Lung (tissue), 12 donors: ENCODE data around the gene ATP6V0D1. TPM values are rescaled to one million over a fixed set of nuclear protein-coding genes. Genes with fewer than 3 reads are reported as not detected.
A peak's percentile ranks its signal among the peaks of the same experiment; 100 is the strongest.

Source experiments
- ATAC-seq: fragments of 200-7000 bp; cut with Tn5 transposase; one replicate; pipeline ENCODE4 v1.9.1; 2020; ENCODE audit warnings: moderate number of reproducible peaks; ENCODE audit not compliant: insufficient read depth, low FRiP score
- DNase-seq, 3 donors: peaks; one replicate each; pipeline ENCODE4 v3.0.0-alpha.2; 2013 to 2017
- H3K27ac ChIP-seq, 2 donors: one replicate each; pipeline ENCODE4 v1.5.1; 2013; ENCODE audit warnings: mild to moderate bottlenecking in 2 of 2, moderate library complexity in 2 of 2, control low read depth in 1 of 2, inconsistent platforms in 1 of 2, low read depth in 1 of 2, low read length in 1 of 2
- H3K27me3 ChIP-seq, 3 donors: one replicate each; pipeline ENCODE4 v1.5.1; 2013; ENCODE audit warnings: low read length in 2 of 3; ENCODE audit not compliant: control insufficient read depth in 3 of 3, insufficient read depth in 3 of 3
- H3K36me3 ChIP-seq, 4 donors: one replicate each; pipeline ENCODE4 v1.5.1; 2013; ENCODE audit warnings: low read length in 4 of 4, mild to moderate bottlenecking in 1 of 4, moderate library complexity in 1 of 4; ENCODE audit not compliant: control insufficient read depth in 4 of 4, insufficient read depth in 4 of 4
- H3K4me1 ChIP-seq, 5 donors: one replicate each; pipeline ENCODE4 v1.5.1; 2013; ENCODE audit warnings: low read length in 5 of 5, mild to moderate bottlenecking in 2 of 5, moderate library complexity in 1 of 5; ENCODE audit not compliant: control insufficient read depth in 5 of 5, insufficient read depth in 5 of 5
- H3K4me3 ChIP-seq: one replicate; pipeline ENCODE4 v1.5.1; 2013; ENCODE audit warnings: mild to moderate bottlenecking, control low read depth, moderate library complexity
- H3K9ac ChIP-seq, 2 donors: one replicate each; pipeline ENCODE4 v1.5.1; 2013; ENCODE audit warnings: low read length in 2 of 2, control low read depth in 1 of 2; ENCODE audit not compliant: insufficient read depth in 1 of 2
- H3K9me3 ChIP-seq, 4 donors: one replicate each; pipeline ENCODE4 v1.5.1; 2013; ENCODE audit warnings: low read length in 3 of 4, mild to moderate bottlenecking in 1 of 4, moderate library complexity in 1 of 4; ENCODE audit not compliant: control insufficient read depth in 4 of 4, insufficient read depth in 3 of 4
- WGBS, 2 donors: extraction: QIAGEN DNeasy Blood & Tissue Kit; methylation state at CpG; one replicate each; pipeline ENCODE4 v1.1.7; 2013; 5-methylcytosine and 5-hydroxymethylcytosine counted together
- polyA plus RNA-seq, 2 donors: library from polyadenylated mRNA; stranded (reverse); fragments of 200-250 nt; gene quantifications; one replicate each; pipeline ENCODE4 v1.2.1, GENCODE V29; 2013
- total RNA-seq, 2 donors: library from RNA; depleted of rRNA in 1 of 2; stranded (reverse); fragments of >200 nt in 1 of 2; gene quantifications; one replicate each; pipeline ENCODE4 v1.2.1, GENCODE V29; 2014 to 2021
- TF ChIP-seq, protein P1 (sequence below): IDR thresholded peaks from 2 replicates; pipeline ENCODE4 v1.5.1; 2012; ENCODE audit warnings: mild to moderate bottlenecking; ENCODE audit errors: control extremely low read depth, extremely low read depth
- donor health status: control.
- donor health status: control.
- donor health status: Bipolar disorder and iron deficiency.
- donor health status: healthy.
- donor health status: DM: yes; HTN: yes; CAD: no.

Gene ATP6V0D1
- total and polyA plus RNA-seq, 4 donors, result 39.6 to 249 (median 136) TPM

GRCh38 chr16:67525176-67525860 is 44.4 kb upstream of the ATP6V0D1 start:
- 69 to 74% methylated on average over 11 of the region's 11 CpGs for WGBS, 2 donors
- no peaks in the 10 kb centered on the region for H3K9me3 ChIP-seq
- no peaks in the 10 kb centered on the region for H3K36me3 ChIP-seq
- no peak overlapping the region for H3K27ac ChIP-seq
- no peak overlapping the region for H3K4me3 ChIP-seq
- ATAC-seq (no peak), DNase-seq (no peak)
- no peak overlapping the region for H3K9ac ChIP-seq
- H3K4me1 ChIP-seq, result peaks cover 0 to 21% (median 3%) of the 10 kb centered on the region in 5 donors
- H3K27me3 ChIP-seq, result no peaks in the 10 kb centered on the region
- TF ChIP-seq, protein P1, sequence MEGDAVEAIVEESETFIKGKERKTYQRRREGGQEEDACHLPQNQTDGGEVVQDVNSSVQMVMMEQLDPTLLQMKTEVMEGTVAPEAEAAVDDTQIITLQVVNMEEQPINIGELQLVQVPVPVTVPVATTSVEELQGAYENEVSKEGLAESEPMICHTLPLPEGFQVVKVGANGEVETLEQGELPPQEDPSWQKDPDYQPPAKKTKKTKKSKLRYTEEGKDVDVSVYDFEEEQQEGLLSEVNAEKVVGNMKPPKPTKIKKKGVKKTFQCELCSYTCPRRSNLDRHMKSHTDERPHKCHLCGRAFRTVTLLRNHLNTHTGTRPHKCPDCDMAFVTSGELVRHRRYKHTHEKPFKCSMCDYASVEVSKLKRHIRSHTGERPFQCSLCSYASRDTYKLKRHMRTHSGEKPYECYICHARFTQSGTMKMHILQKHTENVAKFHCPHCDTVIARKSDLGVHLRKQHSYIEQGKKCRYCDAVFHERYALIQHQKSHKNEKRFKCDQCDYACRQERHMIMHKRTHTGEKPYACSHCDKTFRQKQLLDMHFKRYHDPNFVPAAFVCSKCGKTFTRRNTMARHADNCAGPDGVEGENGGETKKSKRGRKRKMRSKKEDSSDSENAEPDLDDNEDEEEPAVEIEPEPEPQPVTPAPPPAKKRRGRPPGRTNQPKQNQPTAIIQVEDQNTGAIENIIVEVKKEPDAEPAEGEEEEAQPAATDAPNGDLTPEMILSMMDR, result no peak

GRCh38 chr16:67521095-67521804 is 40.3 kb upstream of the ATP6V0D1 start:
- TF ChIP-seq, protein P1, result peak; percentile 100
- WGBS, 2 donors, result 0% methylated on average over 25 of the region's 25 CpGs
- peak; percentile 97 to 98 (median 97) for DNase-seq
- H3K9me3 ChIP-seq, result no peaks in the 10 kb centered on the region
- ATAC-seq, result peak; percentile 96
- H3K36me3 ChIP-seq, result no peaks in the 10 kb centered on the region
- H3K9ac ChIP-seq, result peak overlapping the region in 1 of 2 donors; percentile 30
- H3K27ac ChIP-seq, result peak overlapping the region; percentile 78 to 95
- H3K4me3 ChIP-seq, result no peak overlapping the region
- peaks cover 0 to 6% (median 0%) of the 10 kb centered on the region in 5 donors for H3K4me1 ChIP-seq
- H3K27me3 ChIP-seq, result no peaks in the 10 kb centered on the region

GRCh38 chr16:67519242-67519641 is 38.3 kb upstream of the ATP6V0D1 start:
- no peak for DNase-seq
- no peak overlapping the region for H3K4me3 ChIP-seq
- H3K9me3 ChIP-seq, result no peaks in the 10 kb centered on the region
- H3K9ac ChIP-seq, result no peak overlapping the region
- WGBS, 2 donors, result 57 to 63% methylated on average over 4 of the region's 4 CpGs
- H3K27me3 ChIP-seq, result no peaks in the 10 kb centered on the region
- no peak for ATAC-seq
- no peak overlapping the region for H3K27ac ChIP-seq
- no peaks in the 10 kb centered on the region for H3K36me3 ChIP-seq
- H3K4me1 ChIP-seq, result peaks cover 0 to 6% (median 0%) of the 10 kb centered on the region in 5 donors
- TF ChIP-seq, protein P1, result no peak
